Liver (tissue), 3 donors: Measurements from ENCODE around the gene SCGN.

Experiments
- SP1 ChIP-seq: IDR thresholded peaks from 2 replicates; pipeline ENCODE4 v1.6.1; 2018; ENCODE audit warnings: antibody characterized with exemption, mild to moderate bottlenecking
- TF ChIP-seq, protein P1 (sequence below): fragments of 150-350 bp; IDR thresholded peaks from 2 replicates; pipeline ENCODE4 v1.5.1; 2017; ENCODE audit warnings: improper control_type of control experiment, low read depth, low read length; ENCODE audit not compliant: missing input control
- donor health status: healthy.
- donor health status: healthy.

DNA sequence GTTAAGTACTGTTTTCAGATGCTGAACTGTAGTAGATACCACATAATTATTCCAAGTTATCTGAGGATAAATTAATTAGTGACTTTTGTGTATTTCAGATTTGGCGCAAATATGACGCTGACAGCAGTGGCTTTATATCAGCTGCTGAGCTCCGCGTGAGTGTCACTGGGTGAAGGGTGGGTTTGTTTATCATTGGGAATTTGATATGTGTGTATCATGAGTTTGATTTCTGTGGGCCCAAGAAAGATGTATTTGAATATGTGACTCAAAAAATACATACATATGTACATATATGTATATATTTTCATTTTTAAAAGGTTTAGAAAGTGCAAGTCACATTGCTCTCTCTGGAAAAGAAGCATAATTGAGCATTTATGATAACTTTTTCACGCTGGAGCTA lies 17.4 kb downstream of the SCGN start:
- TF ChIP-seq, protein P1, sequence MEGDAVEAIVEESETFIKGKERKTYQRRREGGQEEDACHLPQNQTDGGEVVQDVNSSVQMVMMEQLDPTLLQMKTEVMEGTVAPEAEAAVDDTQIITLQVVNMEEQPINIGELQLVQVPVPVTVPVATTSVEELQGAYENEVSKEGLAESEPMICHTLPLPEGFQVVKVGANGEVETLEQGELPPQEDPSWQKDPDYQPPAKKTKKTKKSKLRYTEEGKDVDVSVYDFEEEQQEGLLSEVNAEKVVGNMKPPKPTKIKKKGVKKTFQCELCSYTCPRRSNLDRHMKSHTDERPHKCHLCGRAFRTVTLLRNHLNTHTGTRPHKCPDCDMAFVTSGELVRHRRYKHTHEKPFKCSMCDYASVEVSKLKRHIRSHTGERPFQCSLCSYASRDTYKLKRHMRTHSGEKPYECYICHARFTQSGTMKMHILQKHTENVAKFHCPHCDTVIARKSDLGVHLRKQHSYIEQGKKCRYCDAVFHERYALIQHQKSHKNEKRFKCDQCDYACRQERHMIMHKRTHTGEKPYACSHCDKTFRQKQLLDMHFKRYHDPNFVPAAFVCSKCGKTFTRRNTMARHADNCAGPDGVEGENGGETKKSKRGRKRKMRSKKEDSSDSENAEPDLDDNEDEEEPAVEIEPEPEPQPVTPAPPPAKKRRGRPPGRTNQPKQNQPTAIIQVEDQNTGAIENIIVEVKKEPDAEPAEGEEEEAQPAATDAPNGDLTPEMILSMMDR: no peak
- no peak for TF ChIP-seq SP1
